Muscle layer of colon (tissue), 2 donors: ENCODE measurements around the gene IPPK.

ENCODE experiments used
- H3K27ac ChIP-seq: one replicate; pipeline ENCODE4 v1.7.0; 2013; ENCODE audit warnings: low read depth, mild to moderate bottlenecking, low read length, moderate library complexity
- H3K27me3 ChIP-seq, 2 donors: one replicate each; pipeline ENCODE4 v1.7.0; 2013; ENCODE audit warnings: low read length in 2 of 2, mild to moderate bottlenecking in 2 of 2; ENCODE audit not compliant: insufficient read depth in 2 of 2, control insufficient read depth in 1 of 2
- H3K36me3 ChIP-seq: one replicate; pipeline ENCODE4 v1.7.0; 2013; ENCODE audit warnings: mild to moderate bottlenecking, low read length; ENCODE audit not compliant: insufficient read depth
- H3K4me1 ChIP-seq: one replicate; pipeline ENCODE4 v1.7.0; 2013; ENCODE audit warnings: mild to moderate bottlenecking, low read length; ENCODE audit not compliant: insufficient read depth
- H3K4me3 ChIP-seq, 2 donors: one replicate each; pipeline ENCODE4 v1.7.0; 2013; ENCODE audit warnings: low read length in 2 of 2, low read depth in 1 of 2, mild to moderate bottlenecking in 1 of 2, moderate library complexity in 1 of 2
- H3K9ac ChIP-seq: one replicate; pipeline ENCODE4 v1.7.0; 2013; ENCODE audit warnings: low read length
- H3K9me3 ChIP-seq: one replicate; pipeline ENCODE4 v1.7.0; 2013; ENCODE audit warnings: mild to moderate bottlenecking, low read length
- donor health status: abdominal sarcoma.
- donor health status: Adenocarcinoma of cecum.

Gene IPPK

GRCh38 chr9:92617195-92617813, 52.6 kb downstream of the IPPK start:
- Histone ChIP-seq H3K4me1 (peaks cover 59% of the 10 kb centered on the region), H3K4me3 (no peak overlapping the region), H3K9me3 (no peaks in the 10 kb centered on the region), H3K27ac (peak overlapping the region; percentile 50), H3K27me3 (no peaks in the 10 kb centered on the region), H3K36me3 (no peaks in the 10 kb centered on the region), H3K9ac (no peak overlapping the region)

DNA sequence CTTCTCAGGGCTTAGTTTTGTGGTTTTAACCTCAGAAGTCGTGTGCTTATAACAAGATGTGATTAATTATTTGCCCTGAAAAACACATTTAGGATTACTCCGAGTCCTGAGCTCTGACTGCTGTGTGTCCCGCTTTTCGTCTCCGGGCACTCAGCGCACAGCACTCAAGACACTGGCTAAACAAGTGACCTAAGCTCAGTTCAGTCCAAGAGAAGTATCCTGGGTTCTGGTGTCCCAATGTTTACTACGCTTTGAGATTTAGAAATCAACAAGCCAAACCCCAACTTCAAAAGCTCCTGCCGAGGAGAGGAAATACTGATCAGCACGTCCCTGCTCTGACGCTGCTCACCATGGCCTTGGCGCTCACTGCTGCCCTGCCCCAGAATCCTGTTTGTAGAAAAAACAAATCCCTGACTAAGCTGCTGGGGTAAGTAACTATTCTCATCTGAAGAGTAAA, 53.2 kb downstream of the IPPK start:
- Histone ChIP-seq H3K4me1 (peaks cover 65% of the 10 kb centered on the region), H3K9me3 (no peaks in the 10 kb centered on the region), H3K4me3 (peak overlapping the region in 1 of 2 donors; percentile 1), H3K36me3 (peaks cover 6% of the 10 kb centered on the region), H3K9ac (no peak overlapping the region), H3K27me3 (no peaks in the 10 kb centered on the region), H3K27ac (peak overlapping the region; percentile 50)

- H3K36me3 ChIP-seq, result peaks cover 6% of the 10 kb centered on the region
- peak overlapping the region; percentile 50 for H3K27ac ChIP-seq
- H3K9me3 ChIP-seq, result no peaks in the 10 kb centered on the region
- no peaks in the 10 kb centered on the region for H3K27me3 ChIP-seq
- peaks cover 70% of the 10 kb centered on the region for H3K4me1 ChIP-seq
- peak overlapping the region in 1 of 2 donors; percentile 1 for H3K4me3 ChIP-seq
- no peak overlapping the region for H3K9ac ChIP-seq
Observed at GRCh38 chr9:92616199-92616641, 53.7 kb downstream of the IPPK start.

DNA sequence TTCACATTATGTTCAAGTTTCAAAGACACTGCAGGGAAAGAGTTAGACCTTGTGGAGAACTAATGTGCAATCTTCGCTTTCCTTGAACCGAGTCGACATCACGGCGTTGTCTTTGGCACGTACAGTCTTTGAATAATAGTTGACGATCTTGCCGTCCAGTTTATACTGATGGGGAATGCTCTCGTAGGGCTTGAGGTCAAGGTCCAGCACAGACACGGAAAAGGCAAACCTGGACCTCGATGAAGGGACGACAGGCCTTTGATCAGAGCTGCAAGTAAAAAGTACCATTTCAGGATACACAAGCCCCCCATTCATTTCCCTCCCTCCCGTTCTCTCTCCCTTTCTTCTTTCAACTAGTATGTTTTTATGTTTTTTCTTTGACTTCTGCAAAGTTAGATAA, 54.1 kb downstream of the IPPK start:
- H3K9me3 ChIP-seq, result no peaks in the 10 kb centered on the region
- H3K4me3 ChIP-seq, result peak overlapping the region in 1 of 2 donors; percentile 1
- peaks cover 73% of the 10 kb centered on the region for H3K4me1 ChIP-seq
- H3K27me3 ChIP-seq, result no peaks in the 10 kb centered on the region
- H3K27ac ChIP-seq, result peak overlapping the region; percentile 50
- peaks cover 6% of the 10 kb centered on the region for H3K36me3 ChIP-seq
- H3K9ac ChIP-seq, result no peak overlapping the region

DNA sequence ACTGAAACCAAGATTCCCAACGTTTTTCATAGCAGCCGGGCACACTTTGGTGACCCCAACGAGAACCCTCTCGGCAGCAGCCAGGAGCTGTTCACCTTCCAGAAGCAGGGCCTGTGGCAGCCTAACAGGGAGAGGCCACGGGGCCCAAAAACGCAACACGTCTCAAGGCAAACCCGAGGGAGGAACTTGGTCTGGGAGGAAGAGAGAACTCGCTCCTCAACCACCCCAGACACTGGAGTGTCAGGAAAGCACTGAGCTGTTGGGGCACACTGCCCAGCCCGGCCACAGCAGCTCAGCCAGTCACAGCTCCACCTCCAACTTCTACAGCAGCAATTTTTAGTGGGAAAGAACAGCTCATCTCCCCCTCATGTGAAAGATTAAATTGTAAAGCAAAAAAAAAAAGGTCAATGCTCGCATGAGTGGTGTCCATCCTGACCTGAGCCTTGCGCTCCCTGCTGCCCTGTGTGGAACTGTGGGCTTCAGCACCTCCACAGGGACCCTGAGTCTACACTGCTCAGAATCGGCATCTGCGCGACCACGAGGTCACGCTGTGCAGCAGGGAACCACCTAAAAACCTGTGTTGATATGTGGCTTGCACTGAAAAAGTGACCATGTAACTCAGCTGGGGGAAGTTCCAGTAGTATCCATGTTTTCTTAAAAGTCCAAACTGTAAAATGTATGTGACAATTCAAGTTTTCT, 55.0 kb downstream of the IPPK start:
- peaks cover 64% of the 10 kb centered on the region for H3K4me1 ChIP-seq
- no peaks in the 10 kb centered on the region for H3K27me3 ChIP-seq
- no peak overlapping the region for H3K9ac ChIP-seq
- peak overlapping the region; percentile 5 for H3K27ac ChIP-seq
- H3K9me3 ChIP-seq, result no peaks in the 10 kb centered on the region
- no peak overlapping the region for H3K4me3 ChIP-seq
- peaks cover 6% of the 10 kb centered on the region for H3K36me3 ChIP-seq

GRCh38 chr9:92614123-92614510, 55.8 kb downstream of the IPPK start:
- Histone ChIP-seq H3K9me3 (no peaks in the 10 kb centered on the region), H3K36me3 (peaks cover 6% of the 10 kb centered on the region), H3K4me1 (peaks cover 64% of the 10 kb centered on the region), H3K4me3 (no peak overlapping the region), H3K9ac (no peak overlapping the region), H3K27ac (peak overlapping the region; percentile 10), H3K27me3 (no peaks in the 10 kb centered on the region)

DNA sequence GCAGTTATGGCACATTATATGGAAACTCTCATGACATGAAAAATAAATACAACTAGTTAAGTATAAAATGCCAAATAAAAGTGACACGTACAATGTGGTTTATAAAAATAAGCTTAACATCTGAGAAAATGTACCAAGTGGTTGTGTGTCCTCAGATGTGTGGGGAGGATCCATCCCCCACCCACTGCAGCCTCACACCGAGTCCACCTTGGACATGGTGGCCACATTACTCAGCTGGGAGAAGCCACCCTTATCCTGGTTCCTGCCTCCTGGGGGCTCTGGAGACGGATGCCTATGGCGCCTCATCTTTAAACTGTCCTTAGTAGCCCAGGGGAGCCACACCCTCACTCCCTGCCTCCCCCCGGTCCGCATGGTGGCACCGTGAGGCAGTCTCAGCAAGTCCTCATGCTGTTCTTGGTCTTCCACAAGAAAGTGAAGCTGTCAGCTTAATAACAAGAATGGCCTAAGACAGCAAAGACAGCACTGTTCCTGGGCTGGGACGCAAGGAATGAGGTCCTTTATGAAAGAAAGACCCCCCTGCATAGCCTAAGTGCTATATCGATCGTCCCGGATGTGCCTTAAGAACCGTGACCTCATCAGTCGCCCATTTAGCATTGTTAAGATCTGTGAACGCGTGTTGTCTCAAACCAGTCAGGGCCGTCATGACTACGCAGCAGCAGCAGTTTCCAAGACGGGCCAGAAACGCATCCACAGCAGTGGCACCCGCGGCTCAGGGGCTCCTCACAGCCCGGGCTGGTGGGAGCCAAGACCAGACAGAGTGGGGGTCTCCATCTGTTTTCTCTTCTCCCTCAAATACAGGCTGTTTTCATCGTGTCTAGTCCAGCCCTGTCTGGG, 56.4 kb downstream of the IPPK start:
- peaks cover 64% of the 10 kb centered on the region for H3K4me1 ChIP-seq
- no peak overlapping the region for H3K9ac ChIP-seq
- peak overlapping the region; percentile 10 for H3K27ac ChIP-seq
- H3K4me3 ChIP-seq, result no peak overlapping the region
- H3K9me3 ChIP-seq, result no peaks in the 10 kb centered on the region
- H3K36me3 ChIP-seq, result peaks cover 6% of the 10 kb centered on the region
- H3K27me3 ChIP-seq, result no peaks in the 10 kb centered on the region

DNA sequence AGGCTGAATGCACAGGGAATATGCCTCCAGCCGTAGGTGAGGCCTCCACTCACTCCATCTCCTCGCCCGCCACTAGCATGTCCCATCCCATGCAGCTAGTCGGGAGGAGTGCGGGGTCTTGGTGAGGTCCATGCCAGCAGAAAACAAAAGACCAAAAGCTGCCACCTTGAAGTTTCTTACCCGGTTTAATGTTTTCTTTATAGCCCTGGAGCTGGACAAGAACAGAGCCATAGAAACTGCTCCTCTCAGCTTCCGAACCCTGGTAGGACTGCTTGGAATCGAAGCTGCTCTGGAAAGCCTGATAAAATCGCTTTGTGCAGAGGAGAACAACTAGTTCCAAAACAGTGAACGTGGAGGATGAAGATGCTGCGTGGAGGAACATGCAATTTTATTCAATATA, 57.1 kb downstream of the IPPK start:
- Histone ChIP-seq H3K27ac (no peak overlapping the region), H3K9me3 (no peaks in the 10 kb centered on the region), H3K4me3 (no peak overlapping the region), H3K36me3 (peaks cover 6% of the 10 kb centered on the region), H3K4me1 (peaks cover 64% of the 10 kb centered on the region), H3K27me3 (no peaks in the 10 kb centered on the region), H3K9ac (no peak overlapping the region)

DNA sequence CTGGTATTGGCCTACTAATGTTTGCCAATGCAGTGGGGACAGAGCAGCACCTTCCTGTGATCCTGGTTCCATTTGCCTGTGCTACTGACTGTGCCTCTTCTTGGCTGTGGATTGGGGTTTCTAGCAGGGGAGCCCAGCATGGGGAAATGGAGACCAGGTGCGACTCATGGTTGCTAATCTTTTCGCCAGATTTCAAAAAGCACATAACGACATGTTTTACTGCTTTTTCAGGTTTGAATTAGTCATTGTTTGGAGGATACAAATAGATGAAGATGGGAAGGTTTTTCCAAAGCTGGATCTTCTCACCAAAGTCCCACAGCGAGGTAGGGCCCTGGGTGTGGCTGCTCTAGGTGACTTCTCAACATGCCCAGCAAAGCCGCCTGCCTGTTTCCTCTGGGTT, 57.6 kb downstream of the IPPK start:
- Histone ChIP-seq H3K4me3 (no peak overlapping the region), H3K27ac (no peak overlapping the region), H3K27me3 (no peaks in the 10 kb centered on the region), H3K4me1 (peaks cover 63% of the 10 kb centered on the region), H3K9me3 (no peaks in the 10 kb centered on the region), H3K36me3 (peaks cover 6% of the 10 kb centered on the region), H3K9ac (no peak overlapping the region)

- Histone ChIP-seq H3K4me1 (peaks cover 61% of the 10 kb centered on the region), H3K27ac (no peak overlapping the region), H3K27me3 (no peaks in the 10 kb centered on the region), H3K4me3 (no peak overlapping the region), H3K9me3 (no peaks in the 10 kb centered on the region), H3K36me3 (peaks cover 6% of the 10 kb centered on the region), H3K9ac (no peak overlapping the region)
Observed at GRCh38 chr9:92611621-92612285, 58.2 kb downstream of the IPPK start.
